ENCODE results near the gene DSEL. TPM values are rescaled to one million over a fixed set of nuclear protein-coding genes. Genes with fewer than 3 reads are reported as not detected.

Gene DSEL
- total RNA-seq, 3 donors from 2014 or later: 1.0 to 5.7 (median 2.1) TPM

GRCh38 chr18:67540559-67540958 is 24.0 kb upstream of the DSEL start:
- DNase-seq (no peak), ATAC-seq (no peak)
- no peak overlapping the region for H3K4me3 ChIP-seq
- H3K9me3 ChIP-seq: no peaks in the 10 kb centered on the region
- H3K4me1 ChIP-seq (ENCODE audit: low read depth): no peaks in the 10 kb centered on the region
- TF ChIP-seq CTCF (IDR thresholded peaks at IDR 0.05): no peak
- intact Hi-C loops (cut with DNase I, micrococcal nuclease): no loop called here
- H3K36me3 ChIP-seq (ENCODE audit: low read depth): no peaks in the 10 kb centered on the region

GRCh38 chr18:67531929-67532328 is 15.4 kb upstream of the DSEL start:
- ATAC-seq (no peak), DNase-seq (no peak)
- intact Hi-C loops (cut with DNase I, micrococcal nuclease): no loop called here
- H3K9me3 ChIP-seq: no peaks in the 10 kb centered on the region
- no peaks in the 10 kb centered on the region for H3K36me3 ChIP-seq (ENCODE audit: low read depth)
- H3K4me1 ChIP-seq (ENCODE audit: low read depth): no peaks in the 10 kb centered on the region
- TF ChIP-seq CTCF (IDR thresholded peaks at IDR 0.05): no peak
- no peak overlapping the region for H3K4me3 ChIP-seq

- no peak for TF ChIP-seq CTCF (IDR thresholded peaks at IDR 0.05)
- intact Hi-C loops (cut with DNase I, micrococcal nuclease): no loop called here
- no peaks in the 10 kb centered on the region for H3K9me3 ChIP-seq
- no peaks in the 10 kb centered on the region for H3K36me3 ChIP-seq (ENCODE audit: low read depth)
- ATAC-seq (peak; percentile 26), DNase-seq (peak in 1 of 3 donors; percentile 12)
- H3K4me3 ChIP-seq: no peak overlapping the region
- H3K4me1 ChIP-seq (ENCODE audit: low read depth): no peaks in the 10 kb centered on the region
These were observed 9.0 kb upstream of the DSEL start for GRCh38 chr18:67525328-67526099.

GRCh38 chr18:67520351-67520921 is 3.9 kb upstream of the DSEL start:
- no peak for DNase-seq
- no peaks in the 10 kb centered on the region for H3K9me3 ChIP-seq
- no peak for ATAC-seq
- no peaks in the 10 kb centered on the region for H3K36me3 ChIP-seq (ENCODE audit: low read depth)
- intact Hi-C loops (cut with DNase I, micrococcal nuclease): no loop called here
- no peak for TF ChIP-seq CTCF (IDR thresholded peaks at IDR 0.05)
- H3K4me3 ChIP-seq: no peak overlapping the region
- peaks cover 9% of the 10 kb centered on the region for H3K4me1 ChIP-seq (ENCODE audit: low read depth)

GRCh38 chr18:67519592-67519991 is 3.1 kb upstream of the DSEL start:
- TF ChIP-seq CTCF (IDR thresholded peaks at IDR 0.05): no peak
- intact Hi-C loops (cut with DNase I, micrococcal nuclease): no loop called here
- ATAC-seq (no peak), DNase-seq (no peak)
- Histone ChIP-seq H3K9me3 (no peaks in the 10 kb centered on the region), H3K4me1 (ENCODE audit: low read depth) (peaks cover 9% of the 10 kb centered on the region), H3K4me3 (no peak overlapping the region), H3K36me3 (ENCODE audit: low read depth) (no peaks in the 10 kb centered on the region)

Measured in mucosa of descending colon (tissue), 3 donors.